Thyroid gland (tissue), 4 donors: ENCODE results near the gene RPL15. TPM values are rescaled to one million over a fixed set of nuclear protein-coding genes. Genes with fewer than 3 reads are reported as not detected.

Experiments used
- DNase-seq, 2 donors: peaks; one replicate each; pipeline ENCODE4 v3.0.0-alpha.2; 2019
- H3K27ac ChIP-seq, 3 donors: fragments of 200-600 bp; sonication (generic); 1 replicate in 2 of 3; 2 replicates in 1 of 3; pipeline ENCODE4 v1.5.1; 2016 to 2019; ENCODE audit warnings: mild to moderate bottlenecking in 1 of 3, moderate library complexity in 1 of 3
- H3K27me3 ChIP-seq: fragments of 200-600 bp; sonication (generic); one replicate; pipeline ENCODE4 v1.5.1; 2019
- H3K36me3 ChIP-seq, 2 donors: fragments of 200-600 bp; sonication (generic); one replicate each; pipeline ENCODE4 v1.5.1; 2016 to 2019
- H3K4me1 ChIP-seq, 2 donors: fragments of 200-600 bp; sonication (generic); one replicate each; pipeline ENCODE4 v1.5.1; 2017 to 2019
- H3K4me3 ChIP-seq, 3 donors: fragments of 200-600 bp; sonication (generic); replicated peaks in 1 of 3; 1 replicate in 2 of 3; 2 replicates in 1 of 3; pipeline ENCODE4 v1.5.1; 2016; ENCODE audit warnings: mild to moderate bottlenecking in 1 of 3
- H3K9me3 ChIP-seq: fragments of 200-600 bp; sonication (generic); one replicate; pipeline ENCODE4 v1.5.1; 2017
- POLR2A ChIP-seq, 2 donors: fragments of 450-650 bp; IDR thresholded peaks; one replicate each; pipeline ENCODE4 v1.6.1; 2017; ENCODE audit warnings: antibody characterized with exemption in 2 of 2, mild to moderate bottlenecking in 2 of 2, moderate library complexity in 1 of 2
- WGBS, 2 donors: methylation state at CpG; one replicate each; pipeline ENCODE4 v1.1.5; 2017; 5-methylcytosine and 5-hydroxymethylcytosine counted together
- intact Hi-C: fragments of 100-400 bp; cut with DNase I; formaldehyde crosslinking; loops from one replicate; pipeline ENCODE4 v1.15.1; 2023
- total RNA-seq, 4 donors: library from RNA; depleted of rRNA; stranded (reverse); fragments of >200 nt; gene quantifications; one replicate each; pipeline ENCODE4 v1.2.3, GENCODE V29; 2016
- TF ChIP-seq, protein P1 (sequence below), 6 experiments: fragments of 200-600 bp in 3 of 6; fragments of 450-650 bp in 3 of 6; sonication (generic) in 3 of 6; IDR thresholded peaks; one replicate each; pipeline ENCODE4 v1.5.1; 2016 to 2019; ENCODE audit warnings: antibody characterized with exemption in 6 of 6, mild to moderate bottlenecking in 2 of 6, inconsistent platforms in 1 of 6, moderate library complexity in 1 of 6

The RPL15 gene
- total RNA-seq, 4 donors from 2014 or later: 1,700 to 2,512 (median 2,310) TPM

GRCh38 chr3:23889950-23890349 lies 27.0 kb upstream of the RPL15 start:
- intact Hi-C loops: no loop called here
- no peak for TF ChIP-seq POLR2A (IDR thresholded peaks at IDR 0.05)
- TF ChIP-seq, protein P1, sequence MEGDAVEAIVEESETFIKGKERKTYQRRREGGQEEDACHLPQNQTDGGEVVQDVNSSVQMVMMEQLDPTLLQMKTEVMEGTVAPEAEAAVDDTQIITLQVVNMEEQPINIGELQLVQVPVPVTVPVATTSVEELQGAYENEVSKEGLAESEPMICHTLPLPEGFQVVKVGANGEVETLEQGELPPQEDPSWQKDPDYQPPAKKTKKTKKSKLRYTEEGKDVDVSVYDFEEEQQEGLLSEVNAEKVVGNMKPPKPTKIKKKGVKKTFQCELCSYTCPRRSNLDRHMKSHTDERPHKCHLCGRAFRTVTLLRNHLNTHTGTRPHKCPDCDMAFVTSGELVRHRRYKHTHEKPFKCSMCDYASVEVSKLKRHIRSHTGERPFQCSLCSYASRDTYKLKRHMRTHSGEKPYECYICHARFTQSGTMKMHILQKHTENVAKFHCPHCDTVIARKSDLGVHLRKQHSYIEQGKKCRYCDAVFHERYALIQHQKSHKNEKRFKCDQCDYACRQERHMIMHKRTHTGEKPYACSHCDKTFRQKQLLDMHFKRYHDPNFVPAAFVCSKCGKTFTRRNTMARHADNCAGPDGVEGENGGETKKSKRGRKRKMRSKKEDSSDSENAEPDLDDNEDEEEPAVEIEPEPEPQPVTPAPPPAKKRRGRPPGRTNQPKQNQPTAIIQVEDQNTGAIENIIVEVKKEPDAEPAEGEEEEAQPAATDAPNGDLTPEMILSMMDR (IDR thresholded peaks at IDR 0.05): no peak
- peak overlapping the region; percentile 22 to 63 (median 47) for H3K27ac ChIP-seq

GRCh38 chr3:23894254-23895061 lies 22.5 kb upstream of the RPL15 start:
- Histone ChIP-seq H3K27me3 (no peaks in the 10 kb centered on the region), H3K4me3 (no peak overlapping the region), H3K4me1 (peaks cover 5 to 9% of the 10 kb centered on the region in 2 donors), H3K9me3 (no peaks in the 10 kb centered on the region), H3K36me3 (peaks cover 5 to 7% of the 10 kb centered on the region in 2 donors), H3K27ac (no peak overlapping the region)
- no peak for TF ChIP-seq POLR2A (IDR thresholded peaks at IDR 0.05)
- TF ChIP-seq, protein P1 (IDR thresholded peaks at IDR 0.05): no peak
- intact Hi-C loops: no loop called here
- WGBS, 2 donors: 89 to 90% methylated on average over 8 of the region's 8 CpGs
- no peak for DNase-seq

More at GRCh38 chr3:23889950-23890349, 27.0 kb upstream of the RPL15 start:
- no peaks in the 10 kb centered on the region for H3K9me3 ChIP-seq
- peaks cover 16 to 18% of the 10 kb centered on the region in 2 donors for H3K4me1 ChIP-seq
- H3K4me3 ChIP-seq: no peak overlapping the region
- 84 to 93% methylated on average over 5 of the region's 5 CpGs for WGBS, 2 donors
- H3K27me3 ChIP-seq: no peaks in the 10 kb centered on the region
- no peaks in the 10 kb centered on the region for H3K36me3 ChIP-seq
- no peak for DNase-seq

GRCh38 chr3:23895181-23895580 lies 21.8 kb upstream of the RPL15 start:
- Histone ChIP-seq H3K4me1 (peaks cover 0 to 5% of the 10 kb centered on the region in 2 donors), H3K27me3 (no peaks in the 10 kb centered on the region), H3K27ac (no peak overlapping the region), H3K4me3 (no peak overlapping the region), H3K9me3 (no peaks in the 10 kb centered on the region), H3K36me3 (peaks cover 5 to 9% of the 10 kb centered on the region in 2 donors)
- 88 to 98% methylated on average over 4 of the region's 4 CpGs for WGBS, 2 donors
- intact Hi-C loops: no loop called here
- TF ChIP-seq POLR2A (IDR thresholded peaks at IDR 0.05): no peak
- TF ChIP-seq, protein P1 (IDR thresholded peaks at IDR 0.05): no peak
- DNase-seq: no peak

DNA sequence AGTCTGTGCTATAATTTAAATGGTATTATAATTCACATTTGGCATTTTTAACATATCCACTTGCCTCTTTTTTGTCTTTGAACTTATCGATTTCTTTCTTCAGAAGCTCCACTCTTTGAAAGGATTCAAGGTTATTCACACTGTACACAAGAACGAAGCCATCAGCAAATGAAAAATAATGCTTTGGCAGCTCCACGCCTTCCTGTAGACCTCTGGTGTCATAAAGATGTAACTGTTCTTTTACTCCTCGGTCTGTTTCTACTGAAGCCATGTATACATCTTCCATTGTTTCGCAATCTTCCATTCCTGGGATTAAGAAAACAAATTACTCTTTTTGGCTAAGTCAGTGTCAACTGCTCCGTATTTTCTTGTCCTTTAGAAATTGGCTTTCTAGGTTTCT lies 16.2 kb upstream of the RPL15 start:
- no peaks in the 10 kb centered on the region for H3K4me1 ChIP-seq
- no peak for DNase-seq
- H3K27me3 ChIP-seq: no peaks in the 10 kb centered on the region
- no peak overlapping the region for H3K4me3 ChIP-seq
- TF ChIP-seq, protein P1 (IDR thresholded peaks at IDR 0.05): no peak
- TF ChIP-seq POLR2A (IDR thresholded peaks at IDR 0.05): no peak
- peaks cover 9% of the 10 kb centered on the region in 2 donors for H3K36me3 ChIP-seq
- H3K27ac ChIP-seq: no peak overlapping the region
- WGBS, 2 donors: 89 to 94% methylated on average over 6 of the region's 6 CpGs
- H3K9me3 ChIP-seq: no peaks in the 10 kb centered on the region
- intact Hi-C loops: no loop called here

DNA sequence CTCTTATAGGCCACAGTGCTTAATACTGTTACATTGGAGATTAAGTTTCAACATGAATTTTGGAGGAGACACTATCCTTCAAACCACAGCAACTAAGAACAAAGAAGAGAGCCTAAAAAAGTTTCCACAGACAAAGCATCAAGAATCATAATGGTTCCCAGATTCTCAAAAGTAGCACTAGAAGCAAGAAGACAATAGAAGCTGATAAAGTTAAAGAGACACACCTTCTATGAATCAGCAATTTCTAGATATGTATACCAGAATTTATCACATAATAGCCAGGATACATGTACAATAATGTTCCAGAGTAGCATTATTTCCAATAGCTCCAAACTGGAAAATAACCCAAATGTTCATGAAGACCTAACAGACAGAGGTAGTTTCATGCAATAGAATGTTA lies 12.4 kb upstream of the RPL15 start:
- H3K4me3 ChIP-seq: no peak overlapping the region
- no peaks in the 10 kb centered on the region for H3K9me3 ChIP-seq
- no peaks in the 10 kb centered on the region for H3K27me3 ChIP-seq
- TF ChIP-seq POLR2A (IDR thresholded peaks at IDR 0.05): no peak
- TF ChIP-seq, protein P1 (IDR thresholded peaks at IDR 0.05): no peak
- peaks cover 2 to 5% of the 10 kb centered on the region in 2 donors for H3K36me3 ChIP-seq
- H3K4me1 ChIP-seq: no peaks in the 10 kb centered on the region
- no peak for DNase-seq
- no peak overlapping the region for H3K27ac ChIP-seq
- intact Hi-C loops: no loop called here
